Measurements from ENCODE around the gene GID8. TPM values are rescaled to one million over a fixed set of nuclear protein-coding genes. Genes with fewer than 3 reads are reported as not detected.

GID8 gene
- total RNA-seq, 1 donor from 2014 or later = 45.0 TPM

- TF ChIP-seq CTCF (IDR thresholded peaks at IDR 0.05; ENCODE audit: unreplicated experiment) = no peak
- Mint-ChIP-seq H3K4me1 (ENCODE audit: unreplicated experiment) (peaks cover 4% of the 10 kb centered on the region), H3K9me3 (ENCODE audit: unreplicated experiment) (no peaks in the 10 kb centered on the region), H3K36me3 (ENCODE audit: low read depth, unreplicated experiment) (peaks cover 8% of the 10 kb centered on the region), H3K27ac (ENCODE audit: unreplicated experiment) (no peak overlapping the region), H3K4me3 (ENCODE audit: unreplicated experiment) (no peak overlapping the region), H3K27me3 (ENCODE audit: unreplicated experiment) (peaks cover 17% of the 10 kb centered on the region)
- DNase-seq (ENCODE audit: low spot score) = no peak
These were observed 31.3 kb downstream of the GID8 start for GRCh38 chr20:62969179-62969760.

- H3K4me1 Mint-ChIP-seq (ENCODE audit: unreplicated experiment) = peaks cover 4% of the 10 kb centered on the region
- H3K9me3 Mint-ChIP-seq (ENCODE audit: unreplicated experiment) = no peaks in the 10 kb centered on the region
- H3K4me3 Mint-ChIP-seq (ENCODE audit: unreplicated experiment) = no peak overlapping the region
- no peak for DNase-seq (ENCODE audit: low spot score)
- peaks cover 23% of the 10 kb centered on the region for H3K27me3 Mint-ChIP-seq (ENCODE audit: unreplicated experiment)
- TF ChIP-seq CTCF (IDR thresholded peaks at IDR 0.05; ENCODE audit: unreplicated experiment) = no peak
- peaks cover 8% of the 10 kb centered on the region for H3K36me3 Mint-ChIP-seq (ENCODE audit: low read depth, unreplicated experiment)
- H3K27ac Mint-ChIP-seq (ENCODE audit: unreplicated experiment) = no peak overlapping the region
These were observed 32.0 kb downstream of the GID8 start for GRCh38 chr20:62969939-62970306.

- H3K27me3 Mint-ChIP-seq (ENCODE audit: unreplicated experiment) = peaks cover 23% of the 10 kb centered on the region
These were observed 32.6 kb downstream of the GID8 start for GRCh38 chr20:62970307-62971210.

GRCh38 chr20:62971211-62971949 lies 33.4 kb downstream of the GID8 start:
- no peak overlapping the region for H3K27ac Mint-ChIP-seq (ENCODE audit: unreplicated experiment)
- H3K36me3 Mint-ChIP-seq (ENCODE audit: low read depth, unreplicated experiment) = peaks cover 8% of the 10 kb centered on the region
- no peak for TF ChIP-seq CTCF (IDR thresholded peaks at IDR 0.05; ENCODE audit: unreplicated experiment)
- no peaks in the 10 kb centered on the region for H3K9me3 Mint-ChIP-seq (ENCODE audit: unreplicated experiment)
- peak overlapping the region; percentile 52 for H3K4me3 Mint-ChIP-seq (ENCODE audit: unreplicated experiment)
- no peak for DNase-seq (ENCODE audit: low spot score)
- peaks cover 23% of the 10 kb centered on the region for H3K27me3 Mint-ChIP-seq (ENCODE audit: unreplicated experiment)
- peaks cover 4% of the 10 kb centered on the region for H3K4me1 Mint-ChIP-seq (ENCODE audit: unreplicated experiment)

More at GRCh38 chr20:62970307-62971210, 32.6 kb downstream of the GID8 start:
- no peak for TF ChIP-seq CTCF (IDR thresholded peaks at IDR 0.05; ENCODE audit: unreplicated experiment)
- H3K4me1 Mint-ChIP-seq (ENCODE audit: unreplicated experiment) = peaks cover 4% of the 10 kb centered on the region
- H3K4me3 Mint-ChIP-seq (ENCODE audit: unreplicated experiment) = no peak overlapping the region
- no peak for DNase-seq (ENCODE audit: low spot score)
- peaks cover 8% of the 10 kb centered on the region for H3K36me3 Mint-ChIP-seq (ENCODE audit: low read depth, unreplicated experiment)
- no peak overlapping the region for H3K27ac Mint-ChIP-seq (ENCODE audit: unreplicated experiment)
- no peaks in the 10 kb centered on the region for H3K9me3 Mint-ChIP-seq (ENCODE audit: unreplicated experiment)
